IPS-15b (cell line): Measurements from ENCODE around the gene CEACAM21.
"Not testable (repeated sequence)": the region's sequence is repeated elsewhere in the genome, so short reads cannot be mapped to it uniquely, and the experiment has no call there.

Source experiments
- H3K27me3 ChIP-seq: one replicate; pipeline ENCODE4 v1.6.1; 2013; ENCODE audit warnings: low read length; ENCODE audit not compliant: control insufficient read depth, insufficient read depth
- H3K36me3 ChIP-seq: one replicate; pipeline ENCODE4 v1.6.1; 2013; ENCODE audit warnings: low read length; ENCODE audit not compliant: control insufficient read depth, insufficient read depth
- H3K4me1 ChIP-seq: one replicate; pipeline ENCODE4 v1.6.1; 2013; ENCODE audit warnings: mild to moderate bottlenecking, low read length; ENCODE audit not compliant: control insufficient read depth, insufficient read depth
- H3K4me3 ChIP-seq: one replicate; pipeline ENCODE4 v1.5.1; 2013; ENCODE audit warnings: low read depth, low read length
- H3K9ac ChIP-seq: one replicate; pipeline ENCODE4 v1.6.1; 2013; ENCODE audit warnings: low read depth, mild to moderate bottlenecking, low read length
- H3K9me3 ChIP-seq: one replicate; pipeline ENCODE4 v1.6.1; 2013; ENCODE audit warnings: mild to moderate bottlenecking, low read length; ENCODE audit not compliant: control insufficient read depth, insufficient read depth

Gene CEACAM21

GRCh38 chr19:41570639-41571112, 5.3 kb upstream of the CEACAM21 start:
- no peak overlapping the region for H3K9ac ChIP-seq
- no peaks in the 10 kb centered on the region for H3K9me3 ChIP-seq
- no peaks in the 10 kb centered on the region for H3K4me1 ChIP-seq
- peaks cover 76% of the 10 kb centered on the region for H3K27me3 ChIP-seq
- no peak overlapping the region for H3K4me3 ChIP-seq
- H3K36me3 ChIP-seq, result no peaks in the 10 kb centered on the region

GRCh38 chr19:41577144-41577830, 1.3 kb downstream of the CEACAM21 start:
- Histone ChIP-seq H3K36me3 (no peaks in the 10 kb centered on the region), H3K4me3 (no peak overlapping the region), H3K9me3 (no peaks in the 10 kb centered on the region), H3K4me1 (no peaks in the 10 kb centered on the region), H3K9ac (no peak overlapping the region), H3K27me3 (peaks cover 20% of the 10 kb centered on the region)

GRCh38 chr19:41577833-41578232, 1.9 kb downstream of the CEACAM21 start:
- Histone ChIP-seq H3K27me3 (peaks cover 15% of the 10 kb centered on the region), H3K36me3 (no peaks in the 10 kb centered on the region), H3K4me3 (no peak overlapping the region), H3K9ac (no peak overlapping the region), H3K4me1 (no peaks in the 10 kb centered on the region), H3K9me3 (no peaks in the 10 kb centered on the region)

GRCh38 chr19:41578886-41579285, 2.9 kb downstream of the CEACAM21 start:
- no peak overlapping the region for H3K4me3 ChIP-seq
- peaks cover 8% of the 10 kb centered on the region for H3K27me3 ChIP-seq
- H3K9me3 ChIP-seq, result no peaks in the 10 kb centered on the region
- H3K36me3 ChIP-seq, result no peaks in the 10 kb centered on the region
- H3K9ac ChIP-seq, result no peak overlapping the region
- H3K4me1 ChIP-seq, result no peaks in the 10 kb centered on the region

- not testable (repeated sequence) for H3K9me3 ChIP-seq, H3K36me3 ChIP-seq, H3K9ac ChIP-seq, H3K4me1 ChIP-seq, H3K27me3 ChIP-seq, H3K4me3 ChIP-seq
Measured at GRCh38 chr19:41581068-41581467, 5.1 kb downstream of the CEACAM21 start.

- H3K27me3 ChIP-seq, H3K9me3 ChIP-seq, H3K4me3 ChIP-seq, H3K9ac ChIP-seq, H3K4me1 ChIP-seq, H3K36me3 ChIP-seq: not testable (repeated sequence)
Measured at GRCh38 chr19:41582577-41583182, 6.7 kb downstream of the CEACAM21 start.

GRCh38 chr19:41584260-41584810, 8.4 kb downstream of the CEACAM21 start:
- H3K9me3 ChIP-seq, result no peaks in the 10 kb centered on the region
- H3K9ac ChIP-seq, result no peak overlapping the region

GRCh38 chr19:41584931-41585330, 9.0 kb downstream of the CEACAM21 start:
- H3K9me3 ChIP-seq, result no peaks in the 10 kb centered on the region
- no peak overlapping the region for H3K9ac ChIP-seq
- no peaks in the 10 kb centered on the region for H3K4me1 ChIP-seq
- H3K36me3 ChIP-seq, result no peaks in the 10 kb centered on the region
- H3K4me3 ChIP-seq, result no peak overlapping the region
- no peaks in the 10 kb centered on the region for H3K27me3 ChIP-seq

More at GRCh38 chr19:41584260-41584810, 8.4 kb downstream of the CEACAM21 start:
- H3K4me3 ChIP-seq, result no peak overlapping the region
- no peaks in the 10 kb centered on the region for H3K27me3 ChIP-seq
- H3K36me3 ChIP-seq, result no peaks in the 10 kb centered on the region
- H3K4me1 ChIP-seq, result no peaks in the 10 kb centered on the region

GRCh38 chr19:41586064-41586463, 10.1 kb downstream of the CEACAM21 start:
- Histone ChIP-seq H3K4me1 (no peaks in the 10 kb centered on the region), H3K9me3 (no peaks in the 10 kb centered on the region), H3K27me3 (peaks cover 5% of the 10 kb centered on the region), H3K9ac (no peak overlapping the region), H3K36me3 (no peaks in the 10 kb centered on the region), H3K4me3 (no peak overlapping the region)

GRCh38 chr19:41587101-41587837, 11.3 kb downstream of the CEACAM21 start:
- no peak overlapping the region for H3K4me3 ChIP-seq
- H3K9ac ChIP-seq, result no peak overlapping the region
- H3K9me3 ChIP-seq, result no peaks in the 10 kb centered on the region
- H3K36me3 ChIP-seq, result no peaks in the 10 kb centered on the region
- H3K4me1 ChIP-seq, result no peaks in the 10 kb centered on the region
- H3K27me3 ChIP-seq, result peaks cover 5% of the 10 kb centered on the region

GRCh38 chr19:41587838-41588210, 11.9 kb downstream of the CEACAM21 start:
- H3K36me3 ChIP-seq, result no peaks in the 10 kb centered on the region
- no peaks in the 10 kb centered on the region for H3K4me1 ChIP-seq
- peaks cover 5% of the 10 kb centered on the region for H3K27me3 ChIP-seq
- H3K9ac ChIP-seq, result no peak overlapping the region
- H3K4me3 ChIP-seq, result no peak overlapping the region
- no peaks in the 10 kb centered on the region for H3K9me3 ChIP-seq
